Endodermal cell (in vitro differentiated cells): ENCODE data around the gene VPS16. TPM values are rescaled to one million over a fixed set of nuclear protein-coding genes. Genes with fewer than 3 reads are reported as not detected.
A peak's percentile ranks its signal among the peaks of the same experiment; 100 is the strongest.

Experiments
- DNase-seq: peaks from one replicate; pipeline ENCODE4 v3.0.0-alpha.2; 2017
- H3K27ac ChIP-seq: 2 replicates; pipeline ENCODE4 v1.5.1; 2013; ENCODE audit warnings: mild to moderate bottlenecking, low read depth, low read length, moderate library complexity
- H3K27me3 ChIP-seq: 2 replicates; pipeline ENCODE4 v1.6.1; 2013; ENCODE audit warnings: mild to moderate bottlenecking, low read length, moderate library complexity; ENCODE audit not compliant: insufficient read depth, control insufficient read depth, poor library complexity, severe bottlenecking
- H3K36me3 ChIP-seq: 2 replicates; pipeline ENCODE4 v1.7.0; 2013; ENCODE audit warnings: mild to moderate bottlenecking, low read length, moderate library complexity; ENCODE audit not compliant: control insufficient read depth, insufficient read depth
- H3K4me1 ChIP-seq: one replicate; pipeline ENCODE4 v1.7.0; 2013; ENCODE audit warnings: low read length; ENCODE audit not compliant: control insufficient read depth, insufficient read depth
- H3K4me3 ChIP-seq: 2 replicates; pipeline ENCODE4 v1.5.1; 2013; ENCODE audit warnings: mild to moderate bottlenecking, low read length, moderate library complexity
- H3K9ac ChIP-seq: 2 replicates; pipeline ENCODE4 v1.6.1; 2013; ENCODE audit warnings: mild to moderate bottlenecking, low read length, moderate library complexity; ENCODE audit not compliant: poor library complexity, severe bottlenecking; ENCODE audit errors: extremely low read depth
- H3K9me3 ChIP-seq: 2 replicates; pipeline ENCODE4 v1.6.1; 2013; ENCODE audit warnings: mild to moderate bottlenecking, low read length, moderate library complexity; ENCODE audit not compliant: control insufficient read depth
- H3K27ac Mint-ChIP-seq: 2 replicates; pipeline ENCODE4 v1.8.0; 2020; ENCODE audit warnings: mixed read lengths
- H3K27me3 Mint-ChIP-seq: 2 replicates; pipeline ENCODE4 v1.8.0; 2021; ENCODE audit warnings: mild to moderate bottlenecking, mixed read lengths; ENCODE audit not compliant: insufficient read depth
- H3K36me3 Mint-ChIP-seq: 2 replicates; pipeline ENCODE4 v1.8.0; 2020; ENCODE audit warnings: low read depth, mixed read lengths
- H3K4me1 Mint-ChIP-seq: 2 replicates; pipeline ENCODE4 v1.8.0; 2020; ENCODE audit warnings: mixed read lengths
- H3K4me3 Mint-ChIP-seq: 2 replicates; pipeline ENCODE4 v1.8.0; 2020; ENCODE audit warnings: mild to moderate bottlenecking, moderate library complexity, mixed read lengths
- H3K9me3 Mint-ChIP-seq: 2 replicates; pipeline ENCODE4 v1.8.0; 2020; ENCODE audit warnings: mild to moderate bottlenecking, mixed read lengths
- WGBS, 2 experiments: methylation state at CpG; one replicate each; pipeline versions ENCODE4 v1.1.5 to v1.1.7; 2013; ENCODE audit warnings: missing lambda C conversion rate in 2 of 2, mixed read lengths in 1 of 2; ENCODE audit not compliant: insufficient coverage in 1 of 2, insufficient read length in 1 of 2; 5-methylcytosine and 5-hydroxymethylcytosine counted together
- total RNA-seq, 2 donors: library from RNA; stranded (reverse); fragmentation: NEBNext Ultra II Directional in 1 of 2; extraction: Animal tissue kit (Norgen Biotek cat#: 25700) in 1 of 2; gene quantifications; 2 replicates in 1 of 2; 3 replicates in 1 of 2; pipeline ENCODE4 v1.2.1, GENCODE V29; 2021
- TF ChIP-seq, protein P1 (sequence below): fragments of 200-600 bp; sonication (generic); conservative IDR thresholded peaks from 2 replicates; pipeline ENCODE4 v1.5.0; 2021; ENCODE audit warnings: antibody characterized with exemption, mild to moderate bottlenecking

VPS16 gene
- total RNA-seq, 2 donors from 2014 or later = 36.8 to 37.5 TPM

DNA sequence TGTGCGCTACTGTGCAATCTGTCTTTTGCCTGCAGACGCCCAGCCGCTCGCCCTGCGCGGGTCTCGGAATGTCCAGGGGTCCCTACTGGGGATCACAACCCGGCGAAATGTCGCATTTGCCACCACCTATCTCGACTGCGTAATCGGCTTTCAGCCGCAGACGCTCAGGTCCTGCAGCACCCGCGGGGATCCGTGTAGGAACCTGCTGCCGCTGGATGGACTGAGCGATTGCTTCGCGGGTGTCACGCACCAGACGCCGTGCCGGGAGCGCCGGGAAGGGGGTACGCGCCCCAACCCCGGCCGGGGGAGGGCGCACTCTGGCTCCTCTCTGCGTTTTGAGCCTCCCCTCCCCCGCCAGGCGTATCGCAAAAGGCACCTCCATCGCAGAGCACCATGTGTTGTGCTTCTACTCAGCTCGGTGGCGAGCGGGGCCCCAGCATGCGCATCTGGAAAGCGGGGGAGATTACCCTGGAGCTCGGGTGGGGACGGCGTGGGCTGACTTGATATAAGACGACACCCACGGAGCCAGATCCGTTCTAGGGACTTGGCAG lies 32.0 kb downstream of the VPS16 start:
- Histone ChIP-seq H3K9ac (no peak overlapping the region), H3K27ac (no peak overlapping the region), H3K36me3 (no peaks in the 10 kb centered on the region), H3K27me3 (peaks cover 19% of the 10 kb centered on the region), H3K9me3 (no peaks in the 10 kb centered on the region), H3K4me1 (peaks cover 9% of the 10 kb centered on the region), H3K4me3 (peak overlapping the region; percentile 96)
- H3K4me3 Mint-ChIP-seq = peak overlapping the region; percentile 81
- H3K9me3 Mint-ChIP-seq = no peaks in the 10 kb centered on the region
- WGBS, 2 experiments = 2 to 4% methylated on average over 27 to 49 of the region's 49 CpGs
- H3K27ac Mint-ChIP-seq = peak overlapping the region; percentile 85
- peaks cover 20% of the 10 kb centered on the region for H3K4me1 Mint-ChIP-seq
- H3K27me3 Mint-ChIP-seq = peaks cover 20% of the 10 kb centered on the region
- TF ChIP-seq, protein P1, sequence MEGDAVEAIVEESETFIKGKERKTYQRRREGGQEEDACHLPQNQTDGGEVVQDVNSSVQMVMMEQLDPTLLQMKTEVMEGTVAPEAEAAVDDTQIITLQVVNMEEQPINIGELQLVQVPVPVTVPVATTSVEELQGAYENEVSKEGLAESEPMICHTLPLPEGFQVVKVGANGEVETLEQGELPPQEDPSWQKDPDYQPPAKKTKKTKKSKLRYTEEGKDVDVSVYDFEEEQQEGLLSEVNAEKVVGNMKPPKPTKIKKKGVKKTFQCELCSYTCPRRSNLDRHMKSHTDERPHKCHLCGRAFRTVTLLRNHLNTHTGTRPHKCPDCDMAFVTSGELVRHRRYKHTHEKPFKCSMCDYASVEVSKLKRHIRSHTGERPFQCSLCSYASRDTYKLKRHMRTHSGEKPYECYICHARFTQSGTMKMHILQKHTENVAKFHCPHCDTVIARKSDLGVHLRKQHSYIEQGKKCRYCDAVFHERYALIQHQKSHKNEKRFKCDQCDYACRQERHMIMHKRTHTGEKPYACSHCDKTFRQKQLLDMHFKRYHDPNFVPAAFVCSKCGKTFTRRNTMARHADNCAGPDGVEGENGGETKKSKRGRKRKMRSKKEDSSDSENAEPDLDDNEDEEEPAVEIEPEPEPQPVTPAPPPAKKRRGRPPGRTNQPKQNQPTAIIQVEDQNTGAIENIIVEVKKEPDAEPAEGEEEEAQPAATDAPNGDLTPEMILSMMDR = peak; percentile 44
- DNase-seq = peak; percentile 85
- peaks cover 6% of the 10 kb centered on the region for H3K36me3 Mint-ChIP-seq

DNA sequence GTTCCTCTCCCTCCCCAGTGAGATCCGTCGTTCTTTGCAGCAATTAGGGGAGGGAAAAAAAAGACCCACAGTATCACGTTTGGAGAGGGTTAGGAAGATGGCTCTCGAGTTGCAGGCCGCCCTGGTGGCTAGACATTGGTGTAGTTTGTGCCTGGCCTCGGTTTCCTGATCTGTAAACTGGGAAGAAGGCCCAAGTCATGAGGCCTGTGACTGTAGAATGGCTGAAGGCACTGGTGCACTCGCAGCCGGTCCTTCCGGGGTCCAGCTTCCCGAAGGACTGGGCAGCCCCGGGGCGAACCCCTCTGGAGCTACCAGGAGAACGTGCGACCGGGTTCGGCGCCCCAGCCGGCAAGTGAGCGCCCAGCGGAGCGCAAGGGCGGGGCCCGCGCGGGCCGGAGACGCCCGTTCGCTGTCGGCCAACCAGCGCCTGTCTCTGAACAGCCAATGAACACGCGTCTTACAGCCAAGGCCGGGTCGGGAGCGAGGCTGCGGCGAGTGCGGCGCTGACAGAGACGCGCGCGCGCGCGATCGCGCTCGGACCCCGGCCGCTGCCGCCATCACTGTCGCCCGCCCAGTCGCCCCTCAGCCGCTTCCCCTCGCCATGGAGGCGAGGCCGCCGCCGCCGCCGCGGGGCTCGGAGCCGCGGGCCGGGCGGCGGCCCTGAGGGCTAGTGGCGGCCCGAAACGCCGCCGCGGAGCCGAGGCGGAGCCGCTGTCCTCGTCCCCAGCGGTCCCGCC lies 32.6 kb downstream of the VPS16 start, which contains the start of gene PTPRA:
Gene PTPRA (plus strand): TSS at position 472 of the 737 bp plus-strand sequence. CDS start 90,797 bp downstream, outside the sequence.
- H3K27ac ChIP-seq = no peak within 1 kb of the TSS
- no peaks in the 10 kb centered on the region for H3K9me3 ChIP-seq
- peak within 1 kb of the TSS; percentile 96 for H3K4me3 ChIP-seq
- peaks cover 9% of the 10 kb centered on the region for H3K4me1 ChIP-seq
- peak within 1 kb of the TSS; percentile 81 for H3K4me3 Mint-ChIP-seq
- H3K27ac Mint-ChIP-seq = peak within 1 kb of the TSS; percentile 85
- TF ChIP-seq, protein P1 = no peak
- H3K27me3 ChIP-seq = peaks cover 19% of the 10 kb centered on the region
- DNase-seq = peak; percentile 97
- no peaks in the 10 kb centered on the region for H3K36me3 ChIP-seq
- H3K9ac ChIP-seq = peak within 1 kb of the TSS; percentile 52
- peaks cover 6% of the 10 kb centered on the region for H3K36me3 Mint-ChIP-seq
- peaks cover 20% of the 10 kb centered on the region for H3K4me1 Mint-ChIP-seq
- H3K9me3 Mint-ChIP-seq = no peaks in the 10 kb centered on the region
- WGBS, 2 experiments = 0% methylated on average over 10 to 83 of the region's 83 CpGs
- H3K27me3 Mint-ChIP-seq = peaks cover 20% of the 10 kb centered on the region

DNA sequence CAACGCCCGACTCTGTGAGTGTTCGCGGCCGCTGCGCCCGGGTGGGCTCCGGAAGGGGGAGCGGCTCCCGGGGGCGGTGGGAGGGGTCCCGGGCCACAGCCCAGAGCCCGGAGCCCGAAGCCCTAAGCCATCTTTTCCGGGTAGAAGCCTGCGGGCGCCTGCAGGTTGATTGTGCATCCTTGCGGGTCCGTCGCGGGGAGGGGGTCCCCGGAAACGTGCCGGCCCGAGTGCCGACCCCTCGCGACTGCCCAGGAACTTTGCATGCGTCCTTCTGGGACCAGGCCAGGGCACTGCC lies 33.1 kb downstream of the VPS16 start:
- 0% methylated on average over 22 to 29 of the region's 29 CpGs for WGBS, 2 experiments

More for the DNA sequence above, 33.1 kb downstream of the VPS16 start:
- Histone ChIP-seq H3K36me3 (no peaks in the 10 kb centered on the region), H3K4me1 (peaks cover 9% of the 10 kb centered on the region), H3K27ac (no peak overlapping the region), H3K4me3 (peak overlapping the region; percentile 96), H3K9me3 (no peaks in the 10 kb centered on the region), H3K9ac (peak overlapping the region; percentile 52), H3K27me3 (peaks cover 19% of the 10 kb centered on the region)
- H3K27ac Mint-ChIP-seq = peak overlapping the region; percentile 83
- H3K36me3 Mint-ChIP-seq = peaks cover 6% of the 10 kb centered on the region
- no peaks in the 10 kb centered on the region for H3K9me3 Mint-ChIP-seq
- peaks cover 20% of the 10 kb centered on the region for H3K27me3 Mint-ChIP-seq
- TF ChIP-seq, protein P1 = peak; percentile 32
- peaks cover 20% of the 10 kb centered on the region for H3K4me1 Mint-ChIP-seq
- peak; percentile 86 for DNase-seq
- H3K4me3 Mint-ChIP-seq = peak overlapping the region; percentile 81
